HepG2 (cell line): ENCODE data around the gene FUT1. TPM values are rescaled to one million over a fixed set of nuclear protein-coding genes. Genes with fewer than 3 reads are reported as not detected.

Source experiments
- GABPB1 ChIP-seq: IDR thresholded peaks from 2 replicates; pipeline ENCODE4 v1.6.1; 2016; ENCODE audit warnings: mild to moderate bottlenecking, missing genetic modification reagents, moderate library complexity, missing compliant biosample characterization
- HDAC6 ChIP-seq: fragments of 200-600 bp; sonication (generic); IDR thresholded peaks from 2 replicates; pipeline ENCODE4 v1.7.0; 2017; ENCODE audit warnings: mild to moderate bottlenecking, antibody characterized with exemption, low read length, low read depth
- JUNB ChIP-seq: sonication (generic); formaldehyde crosslinking; IDR thresholded peaks from 2 replicates; pipeline ENCODE4 v1.8.0; 2022; ENCODE audit warnings: missing genetic modification reagents, mild to moderate bottlenecking, borderline replicate concordance
- KDM5A ChIP-seq: fragments of 200-600 bp; sonication (generic); IDR thresholded peaks from 2 replicates; pipeline ENCODE4 v1.7.0; 2018; ENCODE audit warnings: antibody characterized with exemption, mild to moderate bottlenecking, low read length, borderline replicate concordance
- MAF1 ChIP-seq: sonication (generic); formaldehyde crosslinking; IDR thresholded peaks from 2 replicates; pipeline ENCODE4 v1.5.0; 2020; ENCODE audit warnings: missing genetic modification reagents, borderline replicate concordance
- MTA3 ChIP-seq: sonication (generic); formaldehyde crosslinking; IDR thresholded peaks from 2 replicates; pipeline ENCODE4 v1.4.0; 2020; ENCODE audit warnings: missing genetic modification reagents
- MXD4 ChIP-seq: IDR thresholded peaks from 2 replicates; pipeline ENCODE4 v1.6.1; 2016; ENCODE audit warnings: mild to moderate bottlenecking, missing biosample characterization, missing genetic modification reagents
- NONO ChIP-seq, 2 experiments: fragments of 450-650 bp in 1 of 2; sonication (generic) in 1 of 2; formaldehyde crosslinking in 1 of 2; IDR thresholded peaks in 1 of 2; conservative IDR thresholded peaks in 1 of 2; 2 replicates each; pipeline versions ENCODE4 v1.6.1 to v1.8.0; 2017 to 2022; ENCODE audit warnings: mild to moderate bottlenecking in 1 of 2, missing genetic modification reagents in 1 of 2, moderate library complexity in 1 of 2
- ONECUT2 ChIP-seq: sonication (generic); formaldehyde crosslinking; IDR thresholded peaks from 2 replicates; pipeline ENCODE4 v1.4.0; 2020; ENCODE audit warnings: missing genetic modification reagents
- RFX1 ChIP-seq: fragments of 450-650 bp; IDR thresholded peaks from 2 replicates; pipeline ENCODE4 v1.6.1; 2017
- SMAD3 ChIP-seq: sonication (generic); formaldehyde crosslinking; IDR thresholded peaks from 2 replicates; pipeline ENCODE4 v1.4.0; 2020; ENCODE audit warnings: missing genetic modification reagents
- SNAPC4 ChIP-seq: sonication (generic); formaldehyde crosslinking; IDR thresholded peaks from 2 replicates; pipeline ENCODE4 v1.4.0; 2020; ENCODE audit warnings: mild to moderate bottlenecking, missing genetic modification reagents
- SPEN ChIP-seq: sonication (generic); formaldehyde crosslinking; IDR thresholded peaks from 2 replicates; pipeline ENCODE4 v1.5.1; 2020; ENCODE audit warnings: low read depth, mild to moderate bottlenecking, missing genetic modification reagents
- TBP ChIP-seq: sonication (generic); formaldehyde crosslinking; IDR thresholded peaks from 2 replicates; pipeline ENCODE4 v1.5.0; 2020; ENCODE audit warnings: missing genetic modification reagents
- TMF1 ChIP-seq: sonication (generic); formaldehyde crosslinking; IDR thresholded peaks from 2 replicates; pipeline ENCODE4 v1.8.1; 2022; ENCODE audit warnings: low read depth, missing genetic modification reagents
- USF2 ChIP-seq, 2 experiments: sonication (generic) in 1 of 2; formaldehyde crosslinking in 1 of 2; IDR thresholded peaks; 2 replicates each; pipeline versions ENCODE4 v1.5.1 to v1.6.1; 2011 to 2020; ENCODE audit warnings: borderline replicate concordance in 1 of 2, low read depth in 1 of 2, low read length in 1 of 2, mild to moderate bottlenecking in 1 of 2, missing genetic modification reagents in 1 of 2, moderate library complexity in 1 of 2
- YEATS4 ChIP-seq: sonication (generic); formaldehyde crosslinking; IDR thresholded peaks from 2 replicates; pipeline ENCODE4 v1.4.0; 2020; ENCODE audit warnings: missing genetic modification reagents, borderline replicate concordance
- ZNF275 ChIP-seq: sonication (generic); formaldehyde crosslinking; IDR thresholded peaks from 2 replicates; pipeline ENCODE4 v1.8.0; 2022; ENCODE audit warnings: missing genetic modification reagents, mild to moderate bottlenecking, inconsistent platforms, borderline replicate concordance
- ZNF451 ChIP-seq: sonication (generic); formaldehyde crosslinking; IDR thresholded peaks from 2 replicates; pipeline ENCODE4 v1.5.0; 2020; ENCODE audit warnings: mild to moderate bottlenecking, missing genetic modification reagents
- ZNF569 ChIP-seq: sonication (generic); formaldehyde crosslinking; IDR thresholded peaks from 2 replicates; pipeline ENCODE4 v1.5.0; 2020; ENCODE audit warnings: mild to moderate bottlenecking, missing genetic modification reagents, moderate library complexity, borderline replicate concordance
- ZNF629 ChIP-seq: sonication (generic); formaldehyde crosslinking; conservative IDR thresholded peaks from 2 replicates; pipeline ENCODE4 v1.5.0; 2020; ENCODE audit warnings: missing genetic modification reagents
- ZNF775 ChIP-seq: sonication (generic); formaldehyde crosslinking; IDR thresholded peaks from 2 replicates; pipeline ENCODE4 v1.4.0; 2020; ENCODE audit warnings: missing genetic modification reagents, mild to moderate bottlenecking, moderate library complexity, borderline replicate concordance
- ZNF879 ChIP-seq: sonication (generic); formaldehyde crosslinking; IDR thresholded peaks from 2 replicates; pipeline ENCODE4 v1.8.1; 2023; ENCODE audit warnings: missing genetic modification reagents
- polyA plus RNA-seq, 8 experiments: library from polyadenylated mRNA; depleted of rRNA in 3 of 8; stranded (reverse) in 7 of 8; unstranded in 1 of 8; fragments of >200 nt; fragmentation: Illumina TruSeq in 4 of 8; extraction: Trizol in 4 of 8; gene quantifications; 2 replicates each; pipeline versions ENCODE4 v1.2.1 to v1.2.3, GENCODE V29; 2011 to 2016; ENCODE audit warnings: low read depth in 4 of 8, missing spikeins in 1 of 8, mixed read lengths in 1 of 8; ENCODE audit not compliant: insufficient read depth in 1 of 8
- total RNA-seq, 5 experiments: library from RNA; depleted of rRNA; stranded (reverse); fragments of >200 nt; fragmentation: Illumina TruSeq; extraction: Trizol; gene quantifications; 2 replicates each; pipeline ENCODE4 v1.2.3, GENCODE V29; 2016; ENCODE audit warnings: low read depth in 1 of 5

Gene FUT1
- total and polyA plus RNA-seq, 2 of the 13 experiments (the other 11 are each of a cell fraction or from before 2014, with no cell fraction given): 0.07 to 1.1 TPM

GRCh38 chr19:48718711-48719231 is 33.7 kb downstream of the FUT1 start (continued):
- TF ChIP-seq GABPB1: peak; percentile 33; the same call in 1 of the 2 replicates
- TF ChIP-seq SPEN: peak; percentile 42
- peak; percentile 61; the same call in 1 of the 2 replicates for TF ChIP-seq YEATS4
- TF ChIP-seq ZNF629 (CRISPR knock-in tag): peak; percentile 3; the same call in 1 of the 2 replicates
- TF ChIP-seq MTA3 (CRISPR knock-in tag): no peak
- TF ChIP-seq ZNF879 (CRISPR knock-in tag): no peak
- no peak for TF ChIP-seq TMF1 (CRISPR knock-in tag)
- no peak for TF ChIP-seq ZNF775
- TF ChIP-seq RFX1: no peak
- no peak for TF ChIP-seq TBP (CRISPR knock-in tag)
- no peak for TF ChIP-seq ZNF275 (CRISPR knock-in tag)
- no peak for TF ChIP-seq USF2 (IDR thresholded peaks at IDR 0.05; ENCODE audit: low read depth, low read length)
- no peak for TF ChIP-seq USF2 (CRISPR knock-in tag; IDR thresholded peaks at IDR 0.05; ENCODE audit: borderline replicate concordance)
- TF ChIP-seq ZNF569 (CRISPR knock-in tag): no peak
- TF ChIP-seq NONO (IDR thresholded peaks at IDR 0.05): no peak
- 0 out of 2 replicates have a peak, but pooled peaks have one; percentile 67 for TF ChIP-seq NONO (CRISPR knock-in tag; conservative IDR thresholded peaks at IDR 0.05)
- TF ChIP-seq MAF1 (CRISPR knock-in tag): no peak
- TF ChIP-seq JUNB (CRISPR knock-in tag): no peak
- TF ChIP-seq ZNF451: no peak
- no peak for TF ChIP-seq MXD4 (CRISPR knock-in tag)
- TF ChIP-seq SMAD3: no peak
- no peak for TF ChIP-seq HDAC6
- no peak; the same call in 1 of the 2 replicates for TF ChIP-seq SNAPC4 (CRISPR knock-in tag)
- TF ChIP-seq ONECUT2 (CRISPR knock-in tag): no peak
- no peak for TF ChIP-seq KDM5A
